ENCODE data around the gene SND1. TPM values are rescaled to one million over a fixed set of nuclear protein-coding genes. Genes with fewer than 3 reads are reported as not detected.

Gene SND1
- total and polyA plus RNA-seq, 2 of the 4 experiments (the other 2 are of a cell fraction): 154 to 294 TPM

DNA sequence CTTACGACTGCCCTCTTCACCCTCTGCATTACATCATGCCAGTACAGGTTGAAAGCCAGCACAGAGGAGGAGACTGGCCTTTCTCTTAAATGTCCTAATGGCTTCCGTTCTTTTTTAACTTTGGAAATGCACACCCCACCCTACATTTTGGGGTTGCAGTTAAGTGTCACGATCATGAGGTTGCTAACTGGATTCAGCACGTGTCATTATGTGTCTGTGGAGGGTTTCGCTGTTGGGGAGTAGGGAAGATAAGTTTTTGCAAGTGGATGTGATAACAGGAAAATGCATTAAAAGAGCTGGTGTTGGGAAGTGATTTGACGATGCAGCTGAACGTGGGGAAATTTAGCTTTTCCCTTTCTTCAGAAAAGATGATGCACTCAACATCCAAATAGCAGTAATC is 243.4 kb downstream of the SND1 start:
- H3K9ac ChIP-seq (ENCODE audit: low read depth, low read length): no peak overlapping the region
- H3K4me1 ChIP-seq (ENCODE audit: control insufficient read depth, insufficient read depth, low read length): peaks cover 20% of the 10 kb centered on the region
- H3K23ac ChIP-seq (ENCODE audit: low read depth, low read length): no peak overlapping the region
- in situ Hi-C loops (cut with MboI; ENCODE audit: low sequenced_read_pairs) (no loop called here), dilution Hi-C loops (cut with HindIII; ENCODE audit: low sequenced_read_pairs, unreplicated experiment) (no loop called here), intact Hi-C loops (cut with micrococcal nuclease) (no loop called here)
- H3K14ac ChIP-seq (replicated peaks; ENCODE audit: low read depth, low read length): no peak overlapping the region
- H2AFZ ChIP-seq (replicated peaks; ENCODE audit: low read length, poor library complexity): no peak overlapping the region
- no peak for DNase-seq
- H3K4me3 ChIP-seq (ENCODE audit: insufficient read depth, low read depth, low read length): no peak overlapping the region
- ChIA-PET POLR2A (ENCODE audit: unreplicated experiment) (no interaction called here), CTCF (interaction anchor here (1.6 kb wide), 1 partner anchor 14 kb away, joined by 3 read pairs; no protein-coding TSS in a partner anchor)
- BruUV-seq (replicated peaks): no TSS peak
- H3K9me3 ChIP-seq (ENCODE audit: control insufficient read depth, insufficient read depth, low read length): no peaks in the 10 kb centered on the region
- TF ChIP-seq SMC3 (IDR thresholded peaks at IDR 0.05; ENCODE audit: low read depth, low read length) (no peak), MXI1 (IDR thresholded peaks at IDR 0.05; ENCODE audit: borderline replicate concordance, low read depth, low read length) (no peak), RAD21 (IDR thresholded peaks at IDR 0.05; ENCODE audit: low read length) (no peak), CHD1 (IDR thresholded peaks at IDR 0.05; ENCODE audit: low read depth, low read length) (no peak), NFE2L2 (IDR thresholded peaks at IDR 0.05; ENCODE audit: low read depth, low read length) (no peak), POLR2A (IDR thresholded peaks at IDR 0.05; ENCODE audit: low read depth, low read length) (no peak), MAZ (IDR thresholded peaks at IDR 0.05; ENCODE audit: borderline replicate concordance, low read depth, low read length) (no peak), FOS (IDR thresholded peaks at IDR 0.05; ENCODE audit: low read depth, low read length) (no peak), RFX5 (IDR thresholded peaks at IDR 0.05; ENCODE audit: low read depth, low read length) (no peak), CEBPB (IDR thresholded peaks at IDR 0.05; ENCODE audit: low read depth, low read length) (no peak), RCOR1 (IDR thresholded peaks at IDR 0.05; ENCODE audit: insufficient replicate concordance, low read length) (no peak), BHLHE40 (IDR thresholded peaks at IDR 0.05; ENCODE audit: low read depth, low read length) (no peak)
- TF ChIP-seq, protein P1, sequence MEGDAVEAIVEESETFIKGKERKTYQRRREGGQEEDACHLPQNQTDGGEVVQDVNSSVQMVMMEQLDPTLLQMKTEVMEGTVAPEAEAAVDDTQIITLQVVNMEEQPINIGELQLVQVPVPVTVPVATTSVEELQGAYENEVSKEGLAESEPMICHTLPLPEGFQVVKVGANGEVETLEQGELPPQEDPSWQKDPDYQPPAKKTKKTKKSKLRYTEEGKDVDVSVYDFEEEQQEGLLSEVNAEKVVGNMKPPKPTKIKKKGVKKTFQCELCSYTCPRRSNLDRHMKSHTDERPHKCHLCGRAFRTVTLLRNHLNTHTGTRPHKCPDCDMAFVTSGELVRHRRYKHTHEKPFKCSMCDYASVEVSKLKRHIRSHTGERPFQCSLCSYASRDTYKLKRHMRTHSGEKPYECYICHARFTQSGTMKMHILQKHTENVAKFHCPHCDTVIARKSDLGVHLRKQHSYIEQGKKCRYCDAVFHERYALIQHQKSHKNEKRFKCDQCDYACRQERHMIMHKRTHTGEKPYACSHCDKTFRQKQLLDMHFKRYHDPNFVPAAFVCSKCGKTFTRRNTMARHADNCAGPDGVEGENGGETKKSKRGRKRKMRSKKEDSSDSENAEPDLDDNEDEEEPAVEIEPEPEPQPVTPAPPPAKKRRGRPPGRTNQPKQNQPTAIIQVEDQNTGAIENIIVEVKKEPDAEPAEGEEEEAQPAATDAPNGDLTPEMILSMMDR (conservative IDR thresholded peaks at IDR 0.05; ENCODE audit: low read depth, low read length): no peak
- TF ChIP-seq, protein P2, sequence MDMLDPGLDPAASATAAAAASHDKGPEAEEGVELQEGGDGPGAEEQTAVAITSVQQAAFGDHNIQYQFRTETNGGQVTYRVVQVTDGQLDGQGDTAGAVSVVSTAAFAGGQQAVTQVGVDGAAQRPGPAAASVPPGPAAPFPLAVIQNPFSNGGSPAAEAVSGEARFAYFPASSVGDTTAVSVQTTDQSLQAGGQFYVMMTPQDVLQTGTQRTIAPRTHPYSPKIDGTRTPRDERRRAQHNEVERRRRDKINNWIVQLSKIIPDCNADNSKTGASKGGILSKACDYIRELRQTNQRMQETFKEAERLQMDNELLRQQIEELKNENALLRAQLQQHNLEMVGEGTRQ (IDR thresholded peaks at IDR 0.05; ENCODE audit: low read depth, low read length): no peak
- TF ChIP-seq, protein P3, sequence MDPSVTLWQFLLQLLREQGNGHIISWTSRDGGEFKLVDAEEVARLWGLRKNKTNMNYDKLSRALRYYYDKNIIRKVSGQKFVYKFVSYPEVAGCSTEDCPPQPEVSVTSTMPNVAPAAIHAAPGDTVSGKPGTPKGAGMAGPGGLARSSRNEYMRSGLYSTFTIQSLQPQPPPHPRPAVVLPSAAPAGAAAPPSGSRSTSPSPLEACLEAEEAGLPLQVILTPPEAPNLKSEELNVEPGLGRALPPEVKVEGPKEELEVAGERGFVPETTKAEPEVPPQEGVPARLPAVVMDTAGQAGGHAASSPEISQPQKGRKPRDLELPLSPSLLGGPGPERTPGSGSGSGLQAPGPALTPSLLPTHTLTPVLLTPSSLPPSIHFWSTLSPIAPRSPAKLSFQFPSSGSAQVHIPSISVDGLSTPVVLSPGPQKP (IDR thresholded peaks at IDR 0.05; ENCODE audit: borderline replicate concordance, low read depth, low read length): no peak
- H4K8ac ChIP-seq (ENCODE audit: low read depth in 2 of 2, low read length in 2 of 2): no peak overlapping the region
- no peak overlapping the region for H2AK9ac ChIP-seq (replicated peaks; ENCODE audit: low read depth, low read length, poor library complexity)
- H4K5ac ChIP-seq (ENCODE audit: low read depth, low read length): no peak overlapping the region
- no peak overlapping the region for H3K4me2 ChIP-seq (ENCODE audit: low read depth, low read length)
- no peak overlapping the region for H2BK5ac ChIP-seq (ENCODE audit: low read depth, low read length, poor library complexity, severe bottlenecking)
- no peak overlapping the region for H3K18ac ChIP-seq (ENCODE audit: low read depth, low read length)
- no peak for ATAC-seq (ENCODE audit: low read depth)
- H3K56ac ChIP-seq (ENCODE audit: extremely low read depth, insufficient read depth, low read length): no peak overlapping the region
- H3K4ac ChIP-seq (ENCODE audit: low read depth, low read length): no peak overlapping the region
- H3K27ac ChIP-seq (ENCODE audit: insufficient read depth, low read length): no peak overlapping the region
- H2BK20ac ChIP-seq (ENCODE audit: low read depth, low read length): no peak overlapping the region
- H4K20me1 ChIP-seq (ENCODE audit: insufficient read depth, low read length): peaks cover 72% of the 10 kb centered on the region
- no peak overlapping the region for H4K91ac ChIP-seq (ENCODE audit: insufficient read depth, low read depth, low read length)
- peaks cover 26% of the 10 kb centered on the region for H3K9me1 ChIP-seq (ENCODE audit: insufficient read depth, low read length)
- peaks cover 5% of the 10 kb centered on the region for H3K36me3 ChIP-seq (ENCODE audit: control insufficient read depth, insufficient read depth, low read length)
- H3K27me3 ChIP-seq (ENCODE audit: control insufficient read depth, insufficient read depth, low read length): no peaks in the 10 kb centered on the region
- H2AK5ac ChIP-seq (ENCODE audit: low read depth, low read length): no peak overlapping the region
- H2BK120ac ChIP-seq (ENCODE audit: low read depth, low read length): no peak overlapping the region
- H2BK15ac ChIP-seq (ENCODE audit: low read depth, low read length): no peak overlapping the region
- H3K79me1 ChIP-seq (ENCODE audit: low read depth in 1 of 2, low read length in 2 of 2): peaks cover 62 to 77% of the 10 kb centered on the region in 2 experiments
- WGBS, 2 experiments (ENCODE audit: extremely low coverage in 2 of 2, insufficient read length in 1 of 2): no CpG with 5 or more reads among the region's 7 CpGs
